ENCODE measurements around the gene ARID3A.

DNA sequence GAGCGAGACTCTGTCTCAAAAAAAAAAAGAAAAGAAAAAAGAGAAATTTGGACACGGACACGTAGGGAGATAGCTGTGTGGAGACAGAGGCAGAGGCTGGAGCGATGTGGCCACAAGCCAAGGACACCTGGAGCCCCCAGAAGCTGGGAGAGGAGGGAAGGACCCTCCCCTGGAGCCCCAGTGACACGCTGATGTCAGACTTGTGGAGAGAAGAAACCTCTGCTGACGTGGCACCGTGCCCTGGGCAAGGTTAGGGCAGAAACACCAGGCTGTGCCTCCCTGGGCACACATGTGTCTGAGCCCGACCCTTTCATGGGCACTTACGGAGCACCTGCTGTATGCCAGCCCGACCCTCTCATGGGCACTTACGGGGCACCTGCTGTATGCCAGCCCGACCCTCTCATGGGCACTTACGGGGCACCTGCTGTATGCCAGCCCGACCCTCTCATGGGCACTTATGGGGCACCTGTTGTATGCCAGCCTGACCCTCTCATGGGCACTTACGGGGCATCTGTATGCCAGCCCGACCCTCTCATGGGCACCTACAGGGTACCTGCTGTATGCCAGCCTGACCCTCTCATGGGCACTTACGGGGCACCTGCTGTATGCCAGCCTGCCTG, 17.8 kb downstream of the ARID3A start:
- no peak for TF ChIP-seq POLR2A (IDR thresholded peaks at IDR 0.05)
- TF ChIP-seq, protein P1, sequence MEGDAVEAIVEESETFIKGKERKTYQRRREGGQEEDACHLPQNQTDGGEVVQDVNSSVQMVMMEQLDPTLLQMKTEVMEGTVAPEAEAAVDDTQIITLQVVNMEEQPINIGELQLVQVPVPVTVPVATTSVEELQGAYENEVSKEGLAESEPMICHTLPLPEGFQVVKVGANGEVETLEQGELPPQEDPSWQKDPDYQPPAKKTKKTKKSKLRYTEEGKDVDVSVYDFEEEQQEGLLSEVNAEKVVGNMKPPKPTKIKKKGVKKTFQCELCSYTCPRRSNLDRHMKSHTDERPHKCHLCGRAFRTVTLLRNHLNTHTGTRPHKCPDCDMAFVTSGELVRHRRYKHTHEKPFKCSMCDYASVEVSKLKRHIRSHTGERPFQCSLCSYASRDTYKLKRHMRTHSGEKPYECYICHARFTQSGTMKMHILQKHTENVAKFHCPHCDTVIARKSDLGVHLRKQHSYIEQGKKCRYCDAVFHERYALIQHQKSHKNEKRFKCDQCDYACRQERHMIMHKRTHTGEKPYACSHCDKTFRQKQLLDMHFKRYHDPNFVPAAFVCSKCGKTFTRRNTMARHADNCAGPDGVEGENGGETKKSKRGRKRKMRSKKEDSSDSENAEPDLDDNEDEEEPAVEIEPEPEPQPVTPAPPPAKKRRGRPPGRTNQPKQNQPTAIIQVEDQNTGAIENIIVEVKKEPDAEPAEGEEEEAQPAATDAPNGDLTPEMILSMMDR (IDR thresholded peaks at IDR 0.05) = no peak
- no peak for TF ChIP-seq EP300 (IDR thresholded peaks at IDR 0.05)

All from sigmoid colon (tissue), 4 donors.